Prostate gland (tissue), 2 donors: Measurements from ENCODE around the gene SIPA1L3.

Source experiments
- CTCF ChIP-seq, 4 experiments: fragments of 200-600 bp in 2 of 4; fragments of 450-650 bp in 2 of 4; sonication (generic) in 2 of 4; IDR thresholded peaks; 1 replicate in 3 of 4; 2 replicates in 1 of 4; pipeline ENCODE4 v1.5.1; 2016 to 2019; ENCODE audit warnings: antibody characterized with exemption in 4 of 4, mild to moderate bottlenecking in 2 of 4, moderate library complexity in 2 of 4
- POLR2A ChIP-seq: fragments of 450-650 bp; IDR thresholded peaks from one replicate; pipeline ENCODE4 v1.6.1; 2016; ENCODE audit warnings: antibody characterized with exemption, mild to moderate bottlenecking
- POLR2AphosphoS5 ChIP-seq: sonication (generic); formaldehyde crosslinking; IDR thresholded peaks from one replicate; pipeline ENCODE4 v1.6.1; 2017; ENCODE audit warnings: antibody characterized with exemption

- TF ChIP-seq CTCF (IDR thresholded peaks at IDR 0.05) (no peak), POLR2A (no peak), POLR2AphosphoS5 (no peak)
Observed at GRCh38 chr19:38210458-38210987, 303.5 kb downstream of the SIPA1L3 start.
